Retina (tissue), 1 donor: ENCODE data around the gene DNM2.

Experiments used
- DNase-seq: peaks from one replicate; pipeline ENCODE4 v3.0.0-alpha.2; 2016

Gene DNM2

DNA sequence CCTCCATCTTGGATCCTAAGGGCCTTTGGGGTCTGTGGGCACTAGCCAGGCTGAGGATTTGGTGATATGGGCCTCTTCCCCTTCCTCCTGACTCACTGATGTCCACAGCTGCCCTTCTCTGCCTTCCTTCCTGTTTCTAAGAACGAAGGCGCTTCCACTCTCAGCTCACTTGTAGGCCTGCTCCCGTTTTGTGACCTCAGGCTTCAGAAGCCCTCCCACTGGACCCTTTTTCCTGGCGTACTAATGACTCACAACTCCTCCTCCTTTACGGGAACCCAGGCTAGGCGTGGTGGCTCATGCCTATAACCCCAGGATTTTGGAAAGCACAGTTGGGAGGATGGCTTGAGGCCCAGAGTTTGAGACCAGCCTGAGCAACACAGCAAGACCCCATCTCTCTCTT, 62.5 kb downstream of the DNM2 start:
- no peak for DNase-seq

DNA sequence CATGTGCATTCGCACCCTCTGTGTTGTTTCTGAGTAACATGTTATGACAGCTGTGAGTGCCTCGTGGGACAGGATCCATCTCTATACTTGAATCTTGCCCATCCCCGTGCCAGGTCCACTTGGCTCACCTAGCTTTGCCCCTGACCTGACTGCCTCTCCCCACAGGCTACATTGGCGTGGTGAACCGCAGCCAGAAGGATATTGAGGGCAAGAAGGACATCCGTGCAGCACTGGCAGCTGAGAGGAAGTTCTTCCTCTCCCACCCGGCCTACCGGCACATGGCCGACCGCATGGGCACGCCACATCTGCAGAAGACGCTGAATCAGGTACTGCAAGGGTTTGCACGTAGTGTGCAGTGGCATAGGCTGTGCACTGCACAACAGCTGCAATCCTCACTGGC, 64.9 kb downstream of the DNM2 start:
- DNase-seq, result peak; percentile 40

DNA sequence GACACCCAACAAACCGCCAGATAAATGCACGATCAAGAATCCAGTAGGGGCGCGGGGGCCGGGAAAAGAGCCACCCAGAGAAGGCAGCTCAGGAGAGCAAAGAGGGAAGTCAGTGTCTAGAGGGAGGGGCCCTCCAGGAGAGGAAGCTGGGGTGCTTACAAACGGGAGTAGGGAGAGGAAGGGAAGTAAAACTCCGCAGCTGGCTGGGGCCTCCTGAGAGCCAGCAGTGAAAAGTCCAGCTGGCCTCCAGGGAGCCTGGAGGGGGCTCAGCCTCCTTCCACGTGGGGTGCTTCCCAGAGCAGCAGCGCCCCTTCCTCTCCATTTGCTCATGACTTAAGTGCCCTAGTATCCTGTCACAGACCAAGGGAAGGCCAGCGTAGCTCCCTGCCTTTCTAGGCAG, 66.4 kb downstream of the DNM2 start:
- DNase-seq, result no peak

- no peak for DNase-seq
These were observed 70.3 kb downstream of the DNM2 start for GRCh38 chr19:10788146-10788545.

DNA sequence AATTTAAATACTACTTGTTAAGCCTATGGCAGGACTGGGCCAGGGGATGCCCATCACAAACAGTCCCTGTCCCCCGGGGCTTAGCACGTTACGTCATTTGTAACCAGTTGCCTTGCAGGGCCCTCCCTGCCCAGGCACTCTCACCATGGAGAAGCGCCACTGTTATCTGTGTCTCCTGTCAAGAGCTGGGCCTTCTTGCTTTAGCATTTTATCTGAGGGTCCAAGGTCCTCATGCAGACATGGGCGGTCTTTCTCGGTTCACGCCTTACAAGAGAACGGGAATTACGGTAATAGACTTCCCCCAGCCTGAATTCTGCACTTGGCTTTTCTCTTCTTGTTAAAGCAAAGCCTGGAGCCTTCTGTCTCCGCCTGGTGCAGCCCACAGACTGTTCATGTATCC, 72.0 kb downstream of the DNM2 start:
- no peak for DNase-seq

DNA sequence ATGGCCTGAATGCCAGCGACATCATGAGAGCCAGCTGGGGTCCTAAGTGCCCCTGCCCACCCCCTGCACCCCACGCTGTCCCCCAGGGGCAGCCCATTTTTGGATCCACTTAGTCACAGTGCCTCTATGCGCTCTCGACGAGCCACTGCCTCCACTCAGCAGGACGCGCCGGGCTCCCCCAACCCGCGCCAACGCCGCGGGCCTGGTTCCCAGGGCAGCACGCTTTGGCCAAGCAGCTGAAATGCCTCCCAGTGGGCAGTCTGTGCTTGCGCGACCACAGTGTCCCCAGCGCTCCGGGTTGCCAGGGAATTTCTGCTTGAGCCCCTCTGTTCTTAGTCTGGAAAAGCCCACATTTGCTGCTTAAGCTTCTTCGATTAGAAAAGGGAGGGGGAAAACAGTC, 78.8 kb downstream of the DNM2 start:
- DNase-seq, result no peak

- DNase-seq, result no peak
These were observed 79.2 kb downstream of the DNM2 start for GRCh38 chr19:10797078-10797477.

DNA sequence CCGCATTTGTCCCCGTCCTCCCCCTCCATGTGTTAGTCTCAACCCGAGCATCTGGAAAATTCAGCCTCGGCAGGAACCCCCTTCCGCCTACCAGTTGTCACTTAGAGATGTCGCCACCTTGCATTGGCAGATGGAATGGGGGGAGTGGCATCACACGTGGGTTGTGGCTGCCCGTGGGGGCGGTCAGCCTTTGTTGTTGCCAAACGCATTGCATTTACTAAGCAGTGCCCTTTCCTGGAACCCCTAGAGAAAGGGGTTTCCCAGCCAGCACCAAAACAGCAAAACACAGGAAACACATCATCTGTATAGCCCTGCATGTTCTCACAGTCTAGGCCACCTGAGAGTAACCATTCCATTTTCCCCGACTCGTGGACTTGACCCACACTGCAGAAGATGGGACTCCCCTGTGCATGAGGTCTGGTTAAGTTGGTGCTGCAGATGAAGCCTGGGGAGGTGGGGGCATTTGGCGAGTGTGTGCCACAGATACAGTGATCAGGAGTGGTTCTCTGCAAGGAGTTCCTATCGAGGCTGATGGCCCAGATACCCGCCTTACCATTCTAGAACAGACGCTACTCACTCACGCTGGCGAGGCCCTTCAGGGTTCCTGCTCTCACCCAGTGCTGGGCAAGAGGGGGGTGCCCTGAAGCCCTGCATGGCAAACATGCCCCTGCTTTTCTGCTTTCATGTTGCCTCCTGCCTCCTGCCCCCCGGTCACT, 79.8 kb downstream of the DNM2 start:
- DNase-seq, result no peak

- no peak for DNase-seq
These were observed 82.6 kb downstream of the DNM2 start for GRCh38 chr19:10800488-10800887.

DNA sequence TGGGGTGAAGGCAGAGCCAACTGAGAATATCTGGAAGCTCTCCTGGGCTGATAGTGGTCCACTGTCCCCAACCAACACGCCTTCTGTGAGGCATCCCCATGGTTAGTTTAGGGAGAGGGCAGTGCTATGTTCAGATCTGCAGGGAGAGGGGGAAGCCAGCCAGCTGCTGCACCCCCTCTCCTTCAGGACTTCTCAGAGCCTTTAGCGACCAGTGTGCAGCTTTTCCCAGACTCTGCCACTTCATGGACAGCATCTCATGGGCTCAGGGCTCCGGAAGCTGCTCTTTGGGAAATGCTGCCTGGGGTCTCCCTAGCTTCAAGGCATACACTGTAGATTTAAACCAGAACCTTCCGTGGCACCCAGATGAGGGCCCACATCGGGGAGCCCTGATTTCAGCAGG, 84.6 kb downstream of the DNM2 start:
- no peak for DNase-seq

DNA sequence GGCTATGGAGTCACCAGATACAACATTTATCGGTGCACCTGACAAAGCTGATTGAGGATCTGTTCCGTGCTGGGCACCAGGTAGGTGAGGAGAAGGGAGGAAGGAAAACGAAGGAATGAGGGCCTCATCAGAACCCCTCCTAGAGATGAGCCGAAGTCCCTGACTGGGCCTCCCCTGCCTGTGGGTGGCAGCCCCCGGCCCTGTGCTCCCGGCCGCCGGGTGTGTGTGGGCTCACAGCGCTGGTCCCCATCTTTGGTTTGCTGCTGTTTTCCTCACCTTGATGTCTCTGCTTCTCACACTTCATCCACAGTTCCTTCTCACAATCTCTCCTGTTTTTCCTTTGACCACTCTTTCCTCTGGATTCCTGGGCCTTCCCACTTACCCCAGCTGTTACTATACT, 85.4 kb downstream of the DNM2 start:
- DNase-seq, result no peak

- no peak for DNase-seq
These were observed 87.3 kb downstream of the DNM2 start for GRCh38 chr19:10805065-10805757.

DNA sequence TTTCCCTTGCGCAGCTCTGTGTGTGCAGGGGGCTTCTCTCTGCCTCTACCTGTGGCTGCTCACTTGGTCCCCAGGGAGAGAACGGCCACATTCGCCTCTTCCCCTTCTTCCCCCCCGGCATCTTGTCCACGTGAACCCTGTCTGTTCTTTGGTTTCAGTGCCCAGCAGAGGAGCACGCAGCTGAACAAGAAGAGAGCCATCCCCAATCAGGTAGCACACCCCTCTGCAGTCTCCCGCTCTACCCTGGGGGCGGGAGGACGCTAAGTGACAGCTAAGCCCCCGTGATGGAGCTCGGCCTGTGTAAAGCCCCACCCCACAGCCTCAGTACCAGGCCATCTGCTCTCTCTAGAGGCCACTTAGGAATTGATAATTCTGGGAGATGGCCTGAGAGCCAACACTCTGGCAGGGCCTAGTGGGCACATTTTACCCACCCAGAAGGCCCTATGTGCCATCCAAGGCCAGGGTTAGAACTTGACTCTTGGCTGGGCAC, 87.9 kb downstream of the DNM2 start:
- DNase-seq, result no peak

DNA sequence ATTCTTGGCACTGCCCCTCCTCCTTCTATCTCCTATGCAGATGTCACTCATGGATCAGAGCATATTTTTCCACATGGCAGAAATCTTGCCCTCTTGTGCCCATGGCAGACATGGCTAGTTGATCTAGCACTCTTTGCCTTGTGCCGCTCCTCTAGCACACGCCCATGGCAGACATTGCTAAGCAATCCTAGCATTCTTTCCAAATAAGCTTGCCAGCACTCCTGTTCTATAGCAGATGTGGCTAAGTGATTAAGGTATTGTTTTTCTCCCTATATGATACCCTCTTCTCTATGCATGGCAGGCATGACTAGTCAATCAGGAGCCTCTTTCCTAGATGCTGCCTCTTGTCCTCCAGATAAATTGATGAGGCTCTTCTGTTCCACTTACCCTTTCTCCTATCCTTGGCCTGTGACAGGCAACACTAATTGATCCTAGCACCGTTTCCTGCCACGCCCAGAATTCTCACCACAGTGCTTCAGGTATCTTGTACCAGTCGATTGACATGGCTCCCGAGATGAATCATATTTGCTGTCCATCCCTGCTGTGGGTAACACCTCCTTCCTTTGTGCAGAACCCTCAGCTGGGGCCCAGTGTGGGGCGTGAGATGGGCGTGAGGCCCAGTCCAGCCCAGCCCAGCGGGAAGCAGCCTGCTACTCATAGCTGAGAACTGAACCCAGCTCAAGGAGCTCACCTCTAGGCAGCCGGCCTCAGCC, 91.2 kb downstream of the DNM2 start:
- DNase-seq, result no peak

DNA sequence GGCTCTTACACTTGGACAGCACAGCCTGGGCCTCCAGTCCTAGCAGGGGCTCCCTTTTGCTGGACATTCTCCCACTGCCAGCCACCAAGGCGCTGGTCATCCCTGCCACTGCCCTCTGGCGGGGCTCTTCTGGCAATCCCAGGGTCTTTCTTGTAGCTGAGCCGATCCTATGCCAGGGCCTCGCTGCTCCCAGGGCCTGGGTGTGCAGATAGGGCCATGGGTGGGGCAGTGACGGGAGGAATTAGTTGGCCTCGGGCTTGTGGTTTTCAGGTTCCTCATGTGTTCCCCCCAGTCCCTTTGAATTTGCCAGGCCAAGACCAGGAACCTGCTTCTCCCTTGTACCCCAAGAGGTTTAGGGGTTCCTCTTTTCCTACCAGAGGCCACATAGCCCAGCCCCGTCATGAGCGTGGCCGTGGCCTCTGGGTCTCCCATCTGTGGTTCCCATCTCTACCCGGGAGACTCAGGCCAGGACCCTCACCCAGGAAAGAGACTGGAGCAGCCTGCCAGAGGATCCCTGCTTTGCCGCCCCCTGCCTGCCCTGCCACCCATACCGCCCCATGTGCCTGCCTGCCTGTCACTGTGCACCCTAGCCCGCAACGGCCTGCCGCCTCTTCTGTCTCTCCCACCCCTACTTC, 91.9 kb downstream of the DNM2 start:
- DNase-seq, result no peak

DNA sequence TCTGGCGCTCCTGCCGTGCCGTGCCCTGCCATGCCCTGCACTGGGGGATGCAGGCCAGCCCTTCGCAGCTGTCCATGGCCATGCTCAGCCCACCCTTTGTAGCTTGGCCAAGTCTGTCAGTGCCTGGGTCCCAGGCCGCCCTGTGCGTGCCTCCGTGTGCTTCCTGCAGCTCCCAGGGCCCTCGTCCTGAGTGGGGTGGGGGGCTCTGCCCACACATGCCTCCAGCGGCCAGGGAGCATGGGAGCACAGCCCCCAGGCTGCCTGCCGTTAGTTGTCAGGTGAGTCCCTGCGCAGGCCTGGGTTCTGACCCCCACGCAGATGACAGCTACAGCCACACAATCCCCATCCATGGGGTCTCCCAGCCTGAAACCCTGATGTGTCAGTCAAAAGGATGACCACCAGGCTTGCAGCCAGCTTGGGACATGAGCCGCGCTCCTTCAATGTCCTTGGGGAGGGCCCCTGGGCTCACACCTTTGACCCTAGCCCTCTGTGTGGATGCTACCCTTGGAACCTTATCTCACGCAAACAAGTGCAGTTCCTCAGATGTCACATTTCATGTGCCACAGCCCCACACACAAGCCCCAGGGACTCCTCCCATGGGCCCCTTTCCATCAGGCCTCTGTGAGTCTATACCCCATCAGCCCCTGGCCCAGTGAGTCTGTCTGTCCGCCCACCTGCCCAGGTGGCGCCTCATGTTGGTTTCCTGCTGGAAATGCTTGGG, 93.7 kb downstream of the DNM2 start:
- DNase-seq, result no peak

- no peak for DNase-seq
These were observed 94.3 kb downstream of the DNM2 start for GRCh38 chr19:10812196-10812595.

DNA sequence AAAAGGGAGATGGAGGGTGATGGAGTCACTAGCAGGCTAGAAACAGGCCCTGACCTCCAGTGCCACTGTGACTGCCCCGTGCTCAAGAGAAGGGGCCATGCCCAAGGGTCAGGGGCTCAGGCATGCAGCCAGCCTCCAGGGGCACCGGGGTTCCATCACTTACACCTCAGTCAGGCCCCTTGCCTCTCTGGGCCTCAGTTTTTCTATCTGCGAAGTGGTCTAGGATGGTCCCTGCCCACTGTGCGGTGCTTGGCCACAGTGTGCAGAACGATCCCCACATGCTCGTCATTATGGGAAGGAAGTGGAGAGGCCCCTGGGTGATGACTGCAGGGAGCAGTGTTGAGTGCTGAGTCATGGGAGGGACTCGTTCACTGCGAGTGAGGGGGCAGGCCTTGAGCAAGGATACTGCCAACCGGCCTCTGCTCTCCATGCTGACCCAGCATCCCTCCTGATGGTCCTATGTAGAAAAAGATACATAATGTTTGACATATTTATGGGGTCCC, 95.1 kb downstream of the DNM2 start:
- no peak for DNase-seq

- no peak for DNase-seq
These were observed 97.2 kb downstream of the DNM2 start for GRCh38 chr19:10815007-10815536.

GRCh38 chr19:10815969-10816644, 98.2 kb downstream of the DNM2 start:
- DNase-seq, result no peak

DNA sequence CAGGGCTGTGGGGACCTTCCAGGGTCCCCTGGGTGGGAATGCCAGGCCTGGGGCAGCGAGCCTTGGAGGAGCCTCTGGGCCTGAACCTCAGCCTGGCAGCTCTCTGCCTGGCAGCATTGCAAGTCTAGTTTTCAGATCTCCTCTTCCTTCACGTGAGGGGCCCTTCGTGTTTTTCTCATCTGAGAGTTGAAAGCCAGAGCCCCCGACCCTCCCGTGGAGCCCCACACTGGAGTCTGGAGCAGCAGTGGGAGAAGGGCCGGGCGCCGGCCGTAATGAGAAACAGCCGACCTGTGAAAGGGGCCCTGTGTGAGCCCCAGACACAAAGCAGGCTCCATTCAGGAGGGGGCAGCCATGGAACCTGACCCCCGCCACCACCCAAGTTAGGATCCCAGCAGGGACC, 98.8 kb downstream of the DNM2 start:
- no peak for DNase-seq
